ENCODE measurements around the gene CCDC8. TPM values are rescaled to one million over a fixed set of nuclear protein-coding genes. Genes with fewer than 3 reads are reported as not detected.
"Not testable (repeated sequence)": the region's sequence is repeated elsewhere in the genome, so short reads cannot be mapped to it uniquely, and the experiment has no call there.

CCDC8 gene
- polyA plus RNA-seq, 2 of the 4 experiments (the other 2 are of a cell fraction) = 0.04 to 0.08 TPM

- FAIRE-seq (no peak), ATAC-seq (0 out of 6 replicates have a peak, but pooled peaks of 1 of the 2 experiments have one; percentile 42), DNase-seq (ENCODE audit: low read depth in 1 of 2, low spot score in 1 of 2) (no peak)
- 92% methylated on average over 7 of the region's 7 CpGs for WGBS (ENCODE audit: missing lambda C conversion rate)
- Histone ChIP-seq H3K9me3 (no peaks in the 10 kb centered on the region), H3K4me1 (peaks cover 11% of the 10 kb centered on the region; the same call in 2 of the 3 replicates), H3K4me2 (no peak overlapping the region), H3K27ac (no peak overlapping the region), H3K4me3 (no peak overlapping the region)
- TF ChIP-seq ESRRA (IDR thresholded peaks at IDR 0.05; ENCODE audit: borderline replicate concordance, low read length) (no peak), PBX3 (IDR thresholded peaks at IDR 0.05) (no peak), GATA3 (IDR thresholded peaks at IDR 0.05; ENCODE audit: borderline replicate concordance) (no peak), RCOR1 (IDR thresholded peaks at IDR 0.05; ENCODE audit: low read depth, low read length) (no peak), RAD21 (conservative IDR thresholded peaks at IDR 0.05 in 1 of 2, IDR thresholded peaks at IDR 0.05 in 1 of 2) (no peak), CBX2 (IDR thresholded peaks at IDR 0.05; ENCODE audit: borderline replicate concordance, low read depth) (no peak), BHLHE40 (IDR thresholded peaks at IDR 0.05; ENCODE audit: low read depth, low read length) (no peak), CEBPB (IDR thresholded peaks at IDR 0.05) (no peak), MYC (IDR thresholded peaks at IDR 0.05; ENCODE audit: borderline replicate concordance, low read length) (no peak), ELK1 (IDR thresholded peaks at IDR 0.05; ENCODE audit: low read depth, low read length) (no peak), E2F6 (IDR thresholded peaks at IDR 0.05; ENCODE audit: borderline replicate concordance, low read depth) (no peak), SREBF2 (IDR thresholded peaks at IDR 0.05) (no peak), KDM5A (IDR thresholded peaks at IDR 0.05) (no peak), EP300 (IDR thresholded peaks at IDR 0.05) (no peak), FOSL2 (IDR thresholded peaks at IDR 0.05) (no peak), FOSL2 (CRISPR knock-in tag; IDR thresholded peaks at IDR 0.05) (no peak), RFX5 (IDR thresholded peaks at IDR 0.05) (no peak)
- ChIA-PET CTCF (interaction anchor here (1.5 to 7.2 kb wide), 6 partner anchors 13 to 139 kb away, joined by 3 to 35 read pairs (median 6); no protein-coding TSS in a partner anchor), POLR2A (no interaction called here)
These were observed 6.7 kb upstream of the CCDC8 start for GRCh38 chr19:46420056-46420455.

- H3K4me1 ChIP-seq = peaks cover 11% of the 10 kb centered on the region; the same call in 2 of the 3 replicates
- H3K4me2 ChIP-seq = peak overlapping the region; percentile 94
- peak overlapping the region; percentile 45 for H3K4me3 ChIP-seq
- TF ChIP-seq E2F6 (IDR thresholded peaks at IDR 0.05; ENCODE audit: borderline replicate concordance, low read depth) = 0 out of 2 replicates have a peak, but pooled peaks have one; percentile 26
- not testable (repeated sequence) for H3K9me3 ChIP-seq, FAIRE-seq
- 57% methylated on average over 37 of the region's 53 CpGs for WGBS (ENCODE audit: missing lambda C conversion rate)
- ChIA-PET POLR2A (interaction anchor here (1.5 kb wide), 1 partner anchor 10 kb away, joined by 3 read pairs; no protein-coding TSS in a partner anchor), CTCF (interaction anchor here (0.7 to 7.2 kb wide), 15 partner anchors 10 to 186 kb away, joined by 3 to 58 read pairs (median 4); no protein-coding TSS in a partner anchor)
- H3K27ac ChIP-seq = peak overlapping the region; percentile 54 to 78
- ATAC-seq = peak; percentile 87 to 92
- DNase-seq (ENCODE audit: low read depth in 1 of 2, low spot score in 1 of 2) = peak; percentile 84 to 85
These were observed 2.7 kb upstream of the CCDC8 start for GRCh38 chr19:46415804-46416709.

- H3K4me3 ChIP-seq; H3K27ac ChIP-seq; ATAC-seq; POLR2A ChIA-PET; DNase-seq (ENCODE audit: low read depth in 1 of 2, low spot score in 1 of 2); H3K4me2 ChIP-seq; FAIRE-seq; H3K9me3 ChIP-seq: not testable (repeated sequence)
- WGBS (ENCODE audit: missing lambda C conversion rate) = 94% methylated on average over 22 of the region's 22 CpGs
- peaks cover 11% of the 10 kb centered on the region; the same call in 2 of the 3 replicates for H3K4me1 ChIP-seq
- CTCF ChIA-PET = interaction anchor here (0.6 to 7.2 kb wide), 12 partner anchors 10 to 338 kb away, joined by 3 to 58 read pairs (median 4); no protein-coding TSS in a partner anchor
These were observed 1.5 kb upstream of the CCDC8 start for GRCh38 chr19:46414899-46415298.

Data from A549 (cell line).